ENCODE measurements around the gene ZBTB9.

ZBTB9 gene

GRCh38 chr6:33431880-33432541 lies 22.4 kb upstream of the ZBTB9 start:
- no peak for DNase-seq (ENCODE audit: low read depth)
- TF ChIP-seq CTCF (conservative IDR thresholded peaks at IDR 0.05; ENCODE audit: low read depth, low read length) = no peak
- H3K4me3 ChIP-seq (ENCODE audit: low read length) = peak overlapping the region; percentile 39

GRCh38 chr6:33432546-33432945 lies 21.8 kb upstream of the ZBTB9 start:
- H3K4me3 ChIP-seq (ENCODE audit: low read length) = peak overlapping the region; percentile 20
- no peak for TF ChIP-seq CTCF (conservative IDR thresholded peaks at IDR 0.05; ENCODE audit: low read depth, low read length)
- no peak for DNase-seq (ENCODE audit: low read depth)

- no peak for TF ChIP-seq CTCF (conservative IDR thresholded peaks at IDR 0.05; ENCODE audit: low read depth, low read length)
- peak overlapping the region; percentile 20 for H3K4me3 ChIP-seq (ENCODE audit: low read length)
- no peak for DNase-seq (ENCODE audit: low read depth)
Measured at GRCh38 chr6:33433001-33433543, 21.3 kb upstream of the ZBTB9 start.

GRCh38 chr6:33433544-33434191 lies 20.7 kb upstream of the ZBTB9 start:
- no peak for DNase-seq (ENCODE audit: low read depth)
- no peak for TF ChIP-seq CTCF (conservative IDR thresholded peaks at IDR 0.05; ENCODE audit: low read depth, low read length)
- peak overlapping the region; percentile 20 for H3K4me3 ChIP-seq (ENCODE audit: low read length)

- no peak for TF ChIP-seq CTCF (conservative IDR thresholded peaks at IDR 0.05; ENCODE audit: low read depth, low read length)
- no peak for DNase-seq (ENCODE audit: low read depth)
- H3K4me3 ChIP-seq (ENCODE audit: low read length) = no peak overlapping the region
Measured at GRCh38 chr6:33434961-33435360, 19.4 kb upstream of the ZBTB9 start.

- no peak for DNase-seq (ENCODE audit: low read depth)
- H3K4me3 ChIP-seq (ENCODE audit: low read length) = no peak overlapping the region
- TF ChIP-seq CTCF (conservative IDR thresholded peaks at IDR 0.05; ENCODE audit: low read depth, low read length) = no peak
Measured at GRCh38 chr6:33437666-33438065, 16.7 kb upstream of the ZBTB9 start.
